Left hindlimb (tissue), 1 donor: Measurements from ENCODE around the gene ALOX12B.
"Not testable (repeated sequence)": the region's sequence is repeated elsewhere in the genome, so short reads cannot be mapped to it uniquely, and the experiment has no call there.

Experiments used
- DNase-seq: peaks from one replicate; pipeline ENCODE4 v3.0.0-alpha.2; 2018

ALOX12B gene

DNA sequence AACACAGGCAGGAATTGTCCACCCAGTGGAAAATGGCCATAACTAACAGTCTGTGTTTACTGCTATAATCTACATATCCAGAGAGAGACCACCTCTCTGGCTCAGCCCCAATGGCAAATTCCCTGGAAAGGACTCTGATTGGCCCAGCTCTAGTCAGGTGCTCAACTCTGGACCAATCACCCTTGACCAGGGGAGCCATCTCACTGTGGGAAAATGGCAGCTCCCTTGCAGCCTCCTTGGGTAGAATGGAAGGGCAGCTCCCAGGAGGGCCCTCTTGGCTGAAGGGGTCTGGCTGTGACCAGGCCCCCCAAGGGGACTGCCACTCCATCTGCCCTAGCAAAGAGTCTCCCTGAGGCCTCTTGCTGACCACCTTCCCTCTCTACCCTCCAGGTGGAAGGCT lies 45.5 kb downstream of the ALOX12B start:
- DNase-seq: no peak

DNA sequence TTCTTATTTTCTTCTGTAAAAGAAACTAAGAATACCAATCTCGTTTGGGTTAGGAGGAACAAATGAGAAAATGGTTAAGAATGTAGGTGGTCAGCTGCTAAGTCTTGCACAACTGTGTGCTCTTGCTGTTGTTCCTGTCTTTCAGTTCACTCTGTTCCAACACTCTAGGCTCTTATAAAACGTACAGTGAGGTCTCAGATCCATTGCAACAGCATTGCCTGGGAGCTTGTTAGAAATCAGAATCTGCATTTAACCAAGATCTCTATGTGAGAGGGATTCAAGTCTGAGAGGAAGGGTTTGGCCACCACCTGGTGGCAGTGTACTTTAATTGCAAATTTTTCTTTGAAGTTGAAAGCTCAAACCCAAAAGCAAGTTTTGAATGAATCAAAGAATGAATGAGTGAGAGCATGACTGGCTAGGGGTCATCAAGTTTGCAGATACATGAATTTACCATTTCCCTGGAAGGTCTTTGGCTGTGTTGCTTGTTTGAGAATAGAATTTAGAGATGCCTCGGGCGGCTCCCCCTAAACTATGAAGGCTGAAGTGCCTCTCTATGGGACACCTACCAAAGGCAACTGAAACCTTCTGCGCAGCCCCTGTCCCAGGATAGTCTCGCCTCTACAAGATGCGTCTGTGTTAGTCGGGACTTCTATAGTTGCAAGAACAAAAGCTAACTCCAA lies 46.1 kb downstream of the ALOX12B start:
- no peak for DNase-seq

DNA sequence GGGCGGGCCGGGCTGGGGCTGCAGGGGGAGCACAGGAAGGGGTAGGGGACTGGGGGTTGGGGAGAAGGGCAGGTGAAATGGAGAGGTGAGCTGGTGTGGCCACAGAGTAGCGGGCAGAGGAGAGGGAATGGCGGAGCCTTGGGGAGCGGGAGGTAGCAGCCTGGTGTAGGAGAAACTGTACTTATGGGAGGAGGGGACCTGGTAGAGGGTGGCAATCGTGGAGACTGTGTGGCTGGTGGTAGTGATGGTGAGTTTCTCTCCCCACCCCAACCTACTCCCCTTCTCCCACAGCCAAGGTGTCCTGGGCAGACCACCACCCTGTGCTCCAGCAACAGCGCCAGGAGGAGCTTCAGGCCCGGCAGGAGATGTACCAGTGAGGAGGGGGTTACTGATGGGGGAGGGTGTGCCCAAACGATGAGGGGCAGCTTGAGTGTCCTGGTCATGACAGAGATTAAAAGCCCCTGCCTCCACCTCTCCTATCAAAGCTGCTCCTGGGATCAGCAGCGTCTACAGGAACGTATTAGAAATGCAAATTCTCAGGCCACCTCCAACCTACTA lies 47.8 kb downstream of the ALOX12B start:
- DNase-seq: no peak

DNA sequence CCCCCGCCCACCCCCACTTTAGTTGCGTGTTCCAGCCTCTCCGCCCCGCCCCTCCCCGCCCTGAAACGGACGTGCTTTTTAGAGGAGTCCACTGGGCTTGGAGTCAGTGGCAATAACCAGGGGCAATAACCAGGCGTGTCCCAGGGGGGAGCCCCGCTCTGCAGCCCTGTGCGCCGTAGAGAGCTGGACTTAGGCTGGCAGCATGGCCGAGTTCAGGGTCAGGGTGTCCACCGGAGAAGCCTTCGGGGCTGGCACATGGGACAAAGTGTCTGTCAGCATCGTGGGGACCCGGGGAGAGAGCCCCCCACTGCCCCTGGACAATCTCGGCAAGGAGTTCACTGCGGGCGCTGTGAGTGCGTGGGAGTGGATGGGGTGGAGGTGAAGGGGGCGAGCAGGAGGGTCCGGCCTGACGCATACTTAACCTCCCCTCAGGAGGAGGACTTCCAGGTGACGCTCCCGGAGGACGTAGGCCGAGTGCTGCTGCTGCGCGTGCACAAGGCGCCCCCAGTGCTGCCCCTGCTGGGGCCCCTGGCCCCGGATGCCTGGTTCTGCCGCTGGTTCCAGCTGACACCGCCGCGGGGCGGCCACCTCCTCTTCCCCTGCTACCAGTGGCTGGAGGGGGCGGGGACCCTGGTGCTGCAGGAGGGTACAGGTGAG lies 48.4 kb downstream of the ALOX12B start, which contains the start of gene ALOX15B:
TSS of gene ALOX15B (plus strand) at position 106 of the 657 bp plus-strand sequence. CDS start at position 203, 97 bp downstream.
- no peak for DNase-seq

DNA sequence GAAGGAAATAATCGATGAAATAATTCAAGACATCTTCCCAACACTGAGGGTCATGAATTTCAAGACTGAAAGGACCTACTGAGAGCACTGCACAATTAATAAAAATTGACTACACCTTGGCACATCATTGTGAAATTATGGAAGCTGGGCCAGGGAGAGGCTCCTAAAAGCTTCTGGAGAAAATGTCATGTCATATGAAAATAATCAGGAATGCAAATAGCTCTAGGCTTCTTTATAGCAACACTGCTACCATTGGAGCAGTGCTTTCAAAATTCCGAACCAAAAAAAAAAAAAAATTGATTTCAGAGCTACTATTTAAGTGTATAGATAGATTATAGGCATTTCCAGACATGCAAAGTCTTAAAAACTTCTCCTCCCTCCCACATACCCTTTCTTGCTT lies 55.1 kb downstream of the ALOX12B start:
- no peak for DNase-seq

DNA sequence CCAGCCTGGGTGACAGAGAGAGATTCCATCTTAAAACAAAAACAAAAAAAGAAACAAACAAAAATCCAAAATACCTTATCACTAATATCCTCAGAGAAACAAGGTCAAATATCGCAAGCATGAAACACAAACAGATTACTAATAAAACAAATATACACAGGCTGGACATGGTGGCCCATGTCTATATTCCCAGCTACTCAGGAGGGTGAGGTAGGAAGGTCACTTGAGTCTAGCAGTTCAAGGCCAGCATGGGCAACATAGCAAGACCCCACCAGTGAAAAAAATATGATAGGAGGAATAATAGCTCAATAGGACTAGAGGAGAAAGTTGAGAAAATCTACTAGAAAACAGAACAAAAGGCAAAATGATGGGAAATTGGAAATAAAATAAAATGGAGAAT lies 55.6 kb downstream of the ALOX12B start:
- DNase-seq: no peak

DNA sequence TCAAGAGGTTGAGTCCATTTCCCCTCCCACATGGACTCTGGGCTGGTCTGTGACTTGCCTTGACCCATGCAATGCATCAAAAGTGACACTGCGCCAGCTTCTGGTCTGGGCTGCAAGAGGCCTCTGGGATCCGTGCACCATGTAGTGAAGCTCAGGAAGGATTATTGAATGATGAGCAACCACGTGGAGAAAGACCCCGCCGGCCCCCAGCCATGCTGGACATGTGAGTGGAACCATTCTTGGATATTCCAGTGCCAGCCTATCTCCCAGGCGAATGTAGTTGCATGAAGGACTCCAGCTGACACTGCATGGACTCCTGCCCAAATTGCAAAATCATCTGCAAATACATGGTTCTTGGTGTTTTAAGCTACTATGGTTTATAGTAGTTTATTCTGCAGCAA lies 56.3 kb downstream of the ALOX12B start:
- no peak for DNase-seq

DNA sequence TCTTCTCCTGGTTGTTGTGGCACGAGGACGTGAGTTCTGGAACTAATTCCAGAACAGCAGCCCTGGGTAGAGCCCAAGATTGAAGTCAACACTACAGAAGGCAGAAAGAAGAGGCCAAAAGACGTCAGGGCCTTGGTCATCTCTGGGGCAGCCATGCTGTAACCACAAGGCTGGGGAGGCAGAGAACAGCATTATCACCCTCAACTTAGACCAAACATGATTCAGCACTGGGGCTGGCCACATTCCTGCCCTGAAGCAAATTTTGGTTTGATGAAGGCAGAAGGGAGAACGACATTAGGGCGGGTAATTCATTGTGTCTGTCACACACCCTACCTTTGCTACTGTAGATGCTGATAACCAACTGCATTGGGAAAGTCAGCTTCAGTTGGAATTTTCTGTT lies 58.4 kb downstream of the ALOX12B start:
- no peak for DNase-seq

DNA sequence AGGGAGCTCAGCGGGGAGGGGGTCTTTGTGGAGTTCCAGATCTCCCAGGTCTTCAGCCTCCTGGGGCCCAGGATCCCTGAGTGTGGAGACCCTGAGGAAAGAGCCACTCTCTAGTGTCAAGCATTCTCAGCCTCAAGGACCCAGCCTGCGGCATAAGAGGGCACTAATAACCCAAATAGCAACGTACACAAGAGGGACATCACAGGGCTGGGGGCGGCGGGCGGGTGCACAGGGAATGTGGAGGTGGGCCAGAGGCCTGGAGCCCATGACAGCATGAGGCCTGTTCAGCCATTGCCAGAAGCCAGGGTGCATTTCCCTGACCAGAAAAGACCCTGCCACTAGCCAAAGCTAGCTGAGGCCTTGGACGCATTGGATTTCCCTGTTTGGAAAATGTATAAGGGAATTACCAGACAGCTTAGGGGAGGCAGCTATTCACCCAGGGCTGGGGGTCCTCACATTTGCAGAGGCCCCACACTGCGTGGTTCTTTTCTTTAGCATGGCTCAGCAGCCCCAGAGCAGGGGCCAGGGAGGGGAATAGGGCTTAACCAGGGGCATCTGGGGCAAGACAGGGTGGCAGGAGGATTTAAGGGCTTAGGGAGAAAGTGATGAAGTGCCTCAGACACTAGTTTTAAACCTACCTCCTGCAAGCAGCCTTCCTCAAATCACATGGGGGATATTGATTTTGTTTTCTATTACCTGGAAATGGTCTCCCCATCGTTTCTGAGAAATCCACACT lies 62.2 kb downstream of the ALOX12B start:
- no peak for DNase-seq

DNA sequence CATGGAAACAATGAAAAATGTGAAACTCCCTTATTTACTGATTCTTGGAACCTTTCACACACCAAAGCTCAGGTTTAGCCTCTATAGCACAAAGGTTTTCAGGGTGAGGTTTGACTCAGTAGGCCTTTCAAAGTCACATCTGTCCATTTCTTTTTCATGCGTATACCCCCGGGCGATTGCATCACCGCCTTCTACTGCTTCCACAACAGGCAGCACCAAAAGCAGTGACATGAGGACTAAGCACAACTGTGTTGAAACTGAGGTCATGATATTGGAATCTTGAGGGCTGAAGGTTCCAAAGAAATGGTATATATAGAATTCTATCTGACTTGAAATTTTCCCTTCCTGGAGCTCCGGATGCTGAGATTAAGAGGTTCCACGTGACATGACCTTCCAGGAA lies 63.4 kb downstream of the ALOX12B start:
- DNase-seq: not testable (repeated sequence)
